IPS-NIHi7 (cell line): Measurements from ENCODE around the gene CTXND1.
A peak's percentile ranks its signal among the peaks of the same experiment; 100 is the strongest.

Source experiments
- DNase-seq: peaks from one replicate; pipeline ENCODE4 v3.0.0; 2012; ENCODE audit warnings: mixed read lengths; ENCODE audit errors: extremely low spot score

Gene CTXND1

GRCh38 chr15:80210611-80211573, 41.1 kb downstream of the CTXND1 start:
- no peak for DNase-seq

GRCh38 chr15:80208758-80209734, 43.0 kb downstream of the CTXND1 start:
- DNase-seq: no peak

- DNase-seq: no peak
These were observed 44.1 kb downstream of the CTXND1 start for GRCh38 chr15:80207887-80208286.

GRCh38 chr15:80204231-80204630, 47.8 kb downstream of the CTXND1 start:
- DNase-seq: no peak

GRCh38 chr15:80203361-80203885, 48.6 kb downstream of the CTXND1 start:
- DNase-seq: peak; percentile 31

- no peak for DNase-seq
These were observed 49.2 kb downstream of the CTXND1 start for GRCh38 chr15:80202641-80203360.

- no peak for DNase-seq
These were observed 50.0 kb downstream of the CTXND1 start for GRCh38 chr15:80202016-80202315.

GRCh38 chr15:80201256-80202015, 50.6 kb downstream of the CTXND1 start:
- DNase-seq: no peak

- no peak for DNase-seq
These were observed 52.1 kb downstream of the CTXND1 start for GRCh38 chr15:80199869-80200268.

- peak; percentile 46 for DNase-seq
These were observed 52.6 kb downstream of the CTXND1 start for GRCh38 chr15:80199366-80199765.

GRCh38 chr15:80194914-80195313, 57.1 kb downstream of the CTXND1 start:
- DNase-seq: no peak

- no peak for DNase-seq
These were observed 57.8 kb downstream of the CTXND1 start for GRCh38 chr15:80194186-80194585.

GRCh38 chr15:80191897-80192595, 60.0 kb downstream of the CTXND1 start:
- DNase-seq: no peak

- DNase-seq: no peak
These were observed 60.8 kb downstream of the CTXND1 start for GRCh38 chr15:80191198-80191597.

GRCh38 chr15:80188251-80188650, 63.8 kb downstream of the CTXND1 start:
- DNase-seq: peak; percentile 24

GRCh38 chr15:80186597-80186996, 65.4 kb downstream of the CTXND1 start:
- no peak for DNase-seq

- no peak for DNase-seq
These were observed 65.9 kb downstream of the CTXND1 start for GRCh38 chr15:80186066-80186465.

- no peak for DNase-seq
These were observed 66.9 kb downstream of the CTXND1 start for GRCh38 chr15:80185152-80185551.

GRCh38 chr15:80184554-80184953, 67.5 kb downstream of the CTXND1 start:
- no peak for DNase-seq

- peak; percentile 42 for DNase-seq
These were observed 68.1 kb downstream of the CTXND1 start for GRCh38 chr15:80183886-80184285.
